Measurements from ENCODE around the gene ZNF800.
"Not testable (repeated sequence)": the region's sequence is repeated elsewhere in the genome, so short reads cannot be mapped to it uniquely, and the experiment has no call there.

The ZNF800 gene

GRCh38 chr7:127392566-127393367, at the start of gene ZNF800:
Gene ZNF800 (minus strand): TSS chr7:127392708. CDS start chr7:127391557, 1,151 bp downstream.
- no peak for TF ChIP-seq CTCF (IDR thresholded peaks at IDR 0.05; ENCODE audit: extremely low read depth, insufficient read depth, missing control alignments)
- in situ Hi-C loops (cut with MboI; ENCODE audit: low pct_unique_long_range_greater_than_20kb, low sequenced_read_pairs, unreplicated experiment): no loop called here
- DNase-seq (ENCODE audit: low spot score): peak; percentile 96

GRCh38 chr7:127440206-127440605, 47.7 kb upstream of the ZNF800 start:
- in situ Hi-C loops (cut with MboI; ENCODE audit: low pct_unique_long_range_greater_than_20kb, low sequenced_read_pairs, unreplicated experiment): no loop called here
- no peak for TF ChIP-seq CTCF (IDR thresholded peaks at IDR 0.05; ENCODE audit: extremely low read depth, insufficient read depth, missing control alignments)
- no peak for DNase-seq (ENCODE audit: low spot score)

- no peak for TF ChIP-seq CTCF (IDR thresholded peaks at IDR 0.05; ENCODE audit: extremely low read depth, insufficient read depth, missing control alignments)
- in situ Hi-C loops (cut with MboI; ENCODE audit: low pct_unique_long_range_greater_than_20kb, low sequenced_read_pairs, unreplicated experiment): no loop called here
- no peak for DNase-seq (ENCODE audit: low spot score)
Measured at GRCh38 chr7:127438836-127439235, 46.3 kb upstream of the ZNF800 start.

- in situ Hi-C loops (cut with MboI; ENCODE audit: low pct_unique_long_range_greater_than_20kb, low sequenced_read_pairs, unreplicated experiment): no loop called here
- TF ChIP-seq CTCF (IDR thresholded peaks at IDR 0.05; ENCODE audit: extremely low read depth, insufficient read depth, missing control alignments): no peak
- DNase-seq (ENCODE audit: low spot score): no peak
Measured at GRCh38 chr7:127437837-127438236, 45.3 kb upstream of the ZNF800 start.

GRCh38 chr7:127437241-127437640, 44.7 kb upstream of the ZNF800 start:
- no peak for DNase-seq (ENCODE audit: low spot score)
- no peak for TF ChIP-seq CTCF (IDR thresholded peaks at IDR 0.05; ENCODE audit: extremely low read depth, insufficient read depth, missing control alignments)
- in situ Hi-C loops (cut with MboI; ENCODE audit: low pct_unique_long_range_greater_than_20kb, low sequenced_read_pairs, unreplicated experiment): no loop called here

- DNase-seq (ENCODE audit: low spot score); in situ Hi-C loops (cut with MboI; ENCODE audit: low pct_unique_long_range_greater_than_20kb, low sequenced_read_pairs, unreplicated experiment): not testable (repeated sequence)
Measured at GRCh38 chr7:127429281-127429680, 36.8 kb upstream of the ZNF800 start.

GRCh38 chr7:127419196-127419595, 26.7 kb upstream of the ZNF800 start:
- in situ Hi-C loops (cut with MboI; ENCODE audit: low pct_unique_long_range_greater_than_20kb, low sequenced_read_pairs, unreplicated experiment): no loop called here
- no peak for TF ChIP-seq CTCF (IDR thresholded peaks at IDR 0.05; ENCODE audit: extremely low read depth, insufficient read depth, missing control alignments)
- DNase-seq (ENCODE audit: low spot score): no peak
